ENCODE data around the gene GRAMD2B. TPM values are rescaled to one million over a fixed set of nuclear protein-coding genes. Genes with fewer than 3 reads are reported as not detected.

Gene GRAMD2B
- total and polyA plus RNA-seq, 2 of the 8 experiments (the other 6 are each of a cell fraction or from before 2014, with no cell fraction given), result 6.4 to 9.4 TPM

DNA sequence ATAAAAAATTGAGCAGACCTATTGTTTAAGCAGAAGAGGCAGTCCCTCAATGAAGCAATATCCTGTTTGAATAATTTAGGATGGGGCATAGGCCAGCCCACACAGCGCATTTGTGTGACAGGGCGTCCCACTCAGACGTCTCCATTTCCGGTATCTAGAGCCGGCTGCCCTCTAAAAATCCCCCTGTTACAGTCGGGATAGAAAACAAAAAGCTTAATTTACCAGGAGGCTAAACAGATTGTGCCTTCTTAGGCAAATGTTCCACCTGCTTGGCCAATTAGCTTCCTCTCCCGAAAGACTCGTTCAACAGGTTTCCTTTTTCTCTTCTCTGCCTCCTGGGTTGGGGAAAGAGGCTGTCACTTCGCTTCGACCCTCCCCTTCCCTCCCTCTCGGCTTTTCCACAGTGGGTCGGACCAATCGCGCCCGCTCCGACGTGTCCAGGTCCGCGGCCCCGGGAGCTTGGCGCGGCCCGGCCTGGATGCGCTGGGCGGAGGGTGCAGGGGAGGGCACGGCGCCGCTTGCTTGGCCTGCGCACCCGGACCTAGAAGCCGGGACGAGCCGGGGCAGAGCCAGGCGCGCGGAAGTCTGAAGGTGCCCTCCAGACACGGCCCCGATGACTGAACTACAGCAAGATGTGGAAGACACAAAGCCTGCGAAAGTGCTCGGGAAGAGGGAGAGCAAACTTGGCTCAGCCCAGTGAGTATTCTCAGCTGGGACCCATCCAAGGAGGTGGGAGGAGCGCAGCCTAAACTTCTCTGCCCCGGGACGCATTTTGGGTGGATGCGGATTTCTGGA, at the start of gene GRAMD2B (continued):
- TF ChIP-seq, protein P1, sequence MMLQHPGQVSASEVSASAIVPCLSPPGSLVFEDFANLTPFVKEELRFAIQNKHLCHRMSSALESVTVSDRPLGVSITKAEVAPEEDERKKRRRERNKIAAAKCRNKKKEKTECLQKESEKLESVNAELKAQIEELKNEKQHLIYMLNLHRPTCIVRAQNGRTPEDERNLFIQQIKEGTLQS (IDR thresholded peaks at IDR 0.05; ENCODE audit: insufficient read depth, low read depth, low read length), result no peak
- TF ChIP-seq MAFK (IDR thresholded peaks at IDR 0.05; ENCODE audit: low read depth, low read length) (no peak), EZH2 (IDR thresholded peaks at IDR 0.05; ENCODE audit: low read depth, low read length, severe bottlenecking) (no peak), RXRA (IDR thresholded peaks at IDR 0.05; ENCODE audit: insufficient read depth, low read depth, low read length) (no peak), CHD1 (IDR thresholded peaks at IDR 0.05; ENCODE audit: low read depth, low read length) (no peak), BCL11A (IDR thresholded peaks at IDR 0.05; ENCODE audit: low read depth in 2 of 2, low read length in 2 of 2) (no peak), SIX5 (IDR thresholded peaks at IDR 0.05; ENCODE audit: low read depth, low read length) (no peak), PHF8 (conservative IDR thresholded peaks at IDR 0.05; ENCODE audit: low read depth, low read length) (peak; percentile 77), CTBP2 (IDR thresholded peaks at IDR 0.05; ENCODE audit: borderline replicate concordance, insufficient read depth, insufficient read length, low read length) (no peak)
- TF ChIP-seq, protein P2, sequence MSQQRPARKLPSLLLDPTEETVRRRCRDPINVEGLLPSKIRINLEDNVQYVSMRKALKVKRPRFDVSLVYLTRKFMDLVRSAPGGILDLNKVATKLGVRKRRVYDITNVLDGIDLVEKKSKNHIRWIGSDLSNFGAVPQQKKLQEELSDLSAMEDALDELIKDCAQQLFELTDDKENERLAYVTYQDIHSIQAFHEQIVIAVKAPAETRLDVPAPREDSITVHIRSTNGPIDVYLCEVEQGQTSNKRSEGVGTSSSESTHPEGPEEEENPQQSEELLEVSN (IDR thresholded peaks at IDR 0.05), result no peak
- TF ChIP-seq, protein P3, sequence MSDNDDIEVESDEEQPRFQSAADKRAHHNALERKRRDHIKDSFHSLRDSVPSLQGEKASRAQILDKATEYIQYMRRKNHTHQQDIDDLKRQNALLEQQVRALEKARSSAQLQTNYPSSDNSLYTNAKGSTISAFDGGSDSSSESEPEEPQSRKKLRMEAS (IDR thresholded peaks at IDR 0.05), result peak; percentile 40; the same call in 1 of the 2 replicates

All from H1 (cell line).